Activated CD8-positive, alpha-beta T cell treated with anti-CD3 and anti-CD28 coated beads for 36 hours (primary cell): ENCODE results near the gene AKAP13. TPM values are rescaled to one million over a fixed set of nuclear protein-coding genes. Genes with fewer than 3 reads are reported as not detected.
"Not testable (repeated sequence)": the region's sequence is repeated elsewhere in the genome, so short reads cannot be mapped to it uniquely, and the experiment has no call there.

Source experiments
- ATAC-seq: fragments of 200-7000 bp; cut with Tn5 transposase; one replicate; pipeline ENCODE4 v1.10.0; 2021; ENCODE audit warnings: mild to moderate bottlenecking, moderate library complexity
- CTCF ChIA-PET: fragments of 350-600 bp; sonication (Branson Sonifier 250); formaldehyde crosslinking; loops from one replicate; lab custom pipeline; 2021; ENCODE audit warnings: antibody characterized with exemption; lab: Charles Lee
- POLR2A ChIA-PET: fragments of 350-600 bp; sonication (Branson Sonifier 250); formaldehyde crosslinking; loops from one replicate; lab custom pipeline; 2021; ENCODE audit warnings: antibody characterized with exemption; lab: Charles Lee
- DNase-seq: peaks from one replicate; pipeline ENCODE4 v3.0.0-alpha.2; 2020
- H3K27ac Mint-ChIP-seq: one replicate; pipeline ENCODE4 v1.8.0; 2021; ENCODE audit warnings: mild to moderate bottlenecking, mixed read lengths
- H3K27me3 Mint-ChIP-seq: one replicate; pipeline ENCODE4 v1.8.0; 2021; ENCODE audit warnings: mixed read lengths
- H3K36me3 Mint-ChIP-seq: one replicate; pipeline ENCODE4 v1.8.0; 2021; ENCODE audit warnings: low read depth, mixed read lengths
- H3K4me1 Mint-ChIP-seq: one replicate; pipeline ENCODE4 v1.8.0; 2021; ENCODE audit warnings: low read depth, mixed read lengths
- H3K4me3 Mint-ChIP-seq: one replicate; pipeline ENCODE4 v1.8.0; 2021; ENCODE audit warnings: mild to moderate bottlenecking, moderate library complexity, mixed read lengths
- H3K9me3 Mint-ChIP-seq: one replicate; pipeline ENCODE4 v1.8.0; 2021; ENCODE audit warnings: mixed read lengths
- intact Hi-C: fragments of 100-400 bp; cut with micrococcal nuclease; formaldehyde crosslinking; loops from one replicate; pipeline ENCODE4 v1.10.0; 2022
- total RNA-seq, 2 experiments: library from RNA; stranded (reverse); gene quantifications; one replicate each; pipeline ENCODE4 v1.2.3, GENCODE V29; 2021
- TF ChIP-seq, protein P1 (sequence below): fragments of 200-600 bp; IDR thresholded peaks from one replicate; pipeline ENCODE4 v1.8.0; 2022; ENCODE audit warnings: antibody characterized with exemption, mild to moderate bottlenecking

AKAP13 gene
- total RNA-seq, 2 experiments from 2014 or later: 79.1 to 79.5 TPM

DNA sequence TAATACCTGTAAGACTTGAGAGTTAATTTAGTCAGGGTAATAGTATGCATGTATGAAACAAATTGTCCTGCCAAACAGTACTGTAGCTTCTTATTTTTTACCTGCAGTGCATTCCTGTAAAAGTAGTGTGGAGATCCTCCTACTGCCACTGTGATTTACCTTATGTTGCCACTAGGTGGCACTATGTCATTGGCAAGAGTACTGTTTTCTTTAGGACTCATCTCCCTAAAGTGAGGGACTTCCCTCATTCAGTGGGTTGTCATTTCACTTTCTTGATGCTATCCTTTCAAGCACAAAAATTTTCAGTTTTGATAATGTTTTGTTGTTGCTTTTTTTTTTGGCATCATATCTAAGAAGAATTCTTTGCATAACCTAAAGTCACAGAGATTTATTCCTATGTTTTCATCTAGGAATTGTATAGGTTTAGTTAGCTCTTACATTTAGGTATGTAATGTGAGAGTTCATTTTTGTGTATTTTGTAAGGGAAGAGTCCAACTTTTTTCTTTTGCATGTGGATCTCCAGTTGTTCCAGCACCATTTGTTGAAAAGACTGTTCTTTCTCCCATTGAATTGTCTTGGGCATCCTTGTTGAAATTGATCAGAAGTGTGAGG is 105.7 kb downstream of the AKAP13 start:
- H3K27ac Mint-ChIP-seq: peak overlapping the region; percentile 39
- H3K36me3 Mint-ChIP-seq: no peaks in the 10 kb centered on the region
- no peak overlapping the region for H3K4me3 Mint-ChIP-seq
- DNase-seq: peak; percentile 74
- CTCF ChIA-PET: interaction anchor here (0.7 to 3.8 kb wide), 19 partner anchors 8 to 354 kb away, joined by 3 to 21 read pairs (median 3); partner anchors contain the start of gene AKAP13
- no peaks in the 10 kb centered on the region for H3K9me3 Mint-ChIP-seq
- H3K4me1 Mint-ChIP-seq: peaks cover 60% of the 10 kb centered on the region
- POLR2A ChIA-PET: interaction anchor here (1.1 kb wide), 1 partner anchor 99 kb away, joined by 5 read pairs; no protein-coding TSS in a partner anchor
- TF ChIP-seq, protein P1, sequence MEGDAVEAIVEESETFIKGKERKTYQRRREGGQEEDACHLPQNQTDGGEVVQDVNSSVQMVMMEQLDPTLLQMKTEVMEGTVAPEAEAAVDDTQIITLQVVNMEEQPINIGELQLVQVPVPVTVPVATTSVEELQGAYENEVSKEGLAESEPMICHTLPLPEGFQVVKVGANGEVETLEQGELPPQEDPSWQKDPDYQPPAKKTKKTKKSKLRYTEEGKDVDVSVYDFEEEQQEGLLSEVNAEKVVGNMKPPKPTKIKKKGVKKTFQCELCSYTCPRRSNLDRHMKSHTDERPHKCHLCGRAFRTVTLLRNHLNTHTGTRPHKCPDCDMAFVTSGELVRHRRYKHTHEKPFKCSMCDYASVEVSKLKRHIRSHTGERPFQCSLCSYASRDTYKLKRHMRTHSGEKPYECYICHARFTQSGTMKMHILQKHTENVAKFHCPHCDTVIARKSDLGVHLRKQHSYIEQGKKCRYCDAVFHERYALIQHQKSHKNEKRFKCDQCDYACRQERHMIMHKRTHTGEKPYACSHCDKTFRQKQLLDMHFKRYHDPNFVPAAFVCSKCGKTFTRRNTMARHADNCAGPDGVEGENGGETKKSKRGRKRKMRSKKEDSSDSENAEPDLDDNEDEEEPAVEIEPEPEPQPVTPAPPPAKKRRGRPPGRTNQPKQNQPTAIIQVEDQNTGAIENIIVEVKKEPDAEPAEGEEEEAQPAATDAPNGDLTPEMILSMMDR: peak; percentile 90
- no peaks in the 10 kb centered on the region for H3K27me3 Mint-ChIP-seq
- peak; percentile 94 for ATAC-seq
- intact Hi-C loops: loop anchor here (10.0 kb wide), 1 partner anchor 219 kb away; no protein-coding TSS in a partner anchor

DNA sequence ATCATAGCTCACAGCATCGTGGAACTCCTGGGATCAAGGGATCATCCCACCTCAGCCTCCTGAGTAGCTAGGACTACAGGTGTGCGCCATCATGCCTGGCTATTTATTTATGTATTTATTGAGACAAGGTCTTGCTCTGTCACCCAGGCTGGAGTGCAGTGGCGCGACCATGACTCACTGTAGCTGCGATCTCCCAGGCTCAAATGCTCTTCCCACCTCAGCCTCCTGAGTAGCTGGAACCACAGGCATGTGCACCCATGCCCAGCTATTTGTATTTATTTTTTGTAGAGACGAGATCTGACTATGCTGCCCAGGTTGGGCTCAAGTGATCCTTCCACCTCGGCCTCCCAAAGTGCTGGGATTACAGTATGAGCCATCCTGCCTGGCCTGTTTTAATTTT is 107.4 kb downstream of the AKAP13 start:
- not testable (repeated sequence) for H3K9me3 Mint-ChIP-seq, H3K27ac Mint-ChIP-seq, DNase-seq, ATAC-seq, H3K4me3 Mint-ChIP-seq, H3K27me3 Mint-ChIP-seq, H3K36me3 Mint-ChIP-seq
- POLR2A ChIA-PET: interaction anchor here (0.6 to 1.5 kb wide), 4 partner anchors 12 to 352 kb away, joined by 3 to 6 read pairs (median 4); no protein-coding TSS in a partner anchor
- CTCF ChIA-PET: interaction anchor here (1.1 to 5.5 kb wide), 4 partner anchors 12 to 192 kb away, joined by 3 to 40 read pairs (median 12); no protein-coding TSS in a partner anchor
- intact Hi-C loops: loop anchor here (10.0 kb wide), 1 partner anchor 217 kb away; no protein-coding TSS in a partner anchor
- peaks cover 47% of the 10 kb centered on the region for H3K4me1 Mint-ChIP-seq

DNA sequence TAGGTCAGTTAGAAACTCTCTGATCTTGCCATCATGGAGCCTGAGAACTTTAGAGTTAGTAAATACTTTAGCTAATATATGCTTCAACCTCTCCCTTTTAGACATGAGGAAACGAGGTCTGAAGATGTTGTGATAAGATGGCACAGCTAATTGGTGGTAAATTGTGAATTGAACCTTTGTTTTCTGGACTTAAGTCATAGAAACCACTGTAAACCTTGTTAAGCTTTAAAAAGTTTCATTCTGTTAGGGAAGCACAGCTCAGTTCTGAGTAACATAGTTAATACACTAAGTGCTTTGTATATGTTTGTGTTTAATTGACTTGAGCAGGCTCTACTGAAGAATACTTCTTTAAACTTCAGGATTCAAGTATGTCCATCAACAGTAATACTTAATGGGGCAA is 108.6 kb downstream of the AKAP13 start:
- H3K4me1 Mint-ChIP-seq: peaks cover 49% of the 10 kb centered on the region

DNA sequence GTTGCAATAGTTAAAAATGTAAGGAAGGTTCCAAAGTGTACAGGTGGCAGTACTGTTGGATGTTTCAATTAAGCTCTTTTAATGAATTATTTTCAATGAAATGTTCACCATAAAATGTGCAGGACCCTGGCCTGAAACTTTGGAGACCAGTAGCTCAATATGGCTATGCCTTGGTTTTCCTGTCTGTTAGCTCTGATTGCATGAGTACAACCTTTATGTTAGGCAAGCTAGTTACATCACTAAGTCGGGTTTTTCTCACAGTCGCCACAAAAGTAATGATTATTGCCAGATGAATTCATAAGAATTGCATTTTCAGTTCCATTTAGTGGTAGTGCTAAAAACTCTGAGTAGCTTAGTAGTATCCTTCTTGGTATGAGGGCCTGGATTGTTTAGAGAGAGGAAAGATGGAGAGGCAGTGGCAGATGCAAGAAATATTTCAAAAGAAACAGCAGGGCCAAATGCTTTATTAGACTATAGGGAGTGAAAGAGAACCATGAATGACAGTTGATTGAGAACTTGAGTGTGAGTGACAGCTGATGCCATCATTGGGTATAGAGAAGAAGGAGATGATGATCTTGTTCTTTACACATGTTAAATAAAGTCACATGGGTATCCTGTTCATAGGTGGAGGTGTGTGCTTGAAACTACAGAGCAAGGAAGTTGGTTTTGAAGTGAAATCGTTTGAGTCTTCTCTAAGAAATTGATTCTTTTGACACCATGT is 109.5 kb downstream of the AKAP13 start:
- H3K36me3 Mint-ChIP-seq: no peaks in the 10 kb centered on the region
- ChIA-PET CTCF (interaction anchor here (0.7 to 5.5 kb wide), 12 partner anchors 9 to 240 kb away, joined by 3 to 40 read pairs (median 3); no protein-coding TSS in a partner anchor), POLR2A (interaction anchor here (1.3 to 2.8 kb wide), 3 partner anchors 10 to 304 kb away, joined by 3 to 6 read pairs (median 4); no protein-coding TSS in a partner anchor)
- TF ChIP-seq, protein P1: no peak
- ATAC-seq (peak; percentile 33), DNase-seq (no peak)
- H3K27ac Mint-ChIP-seq: peak overlapping the region; percentile 2
- no peak overlapping the region for H3K4me3 Mint-ChIP-seq
- intact Hi-C loops: loop anchor here (10.0 kb wide), 1 partner anchor 215 kb away; no protein-coding TSS in a partner anchor
- H3K9me3 Mint-ChIP-seq: no peaks in the 10 kb centered on the region
- no peaks in the 10 kb centered on the region for H3K27me3 Mint-ChIP-seq
- H3K4me1 Mint-ChIP-seq: peaks cover 56% of the 10 kb centered on the region

More for the DNA sequence above, 108.6 kb downstream of the AKAP13 start:
- intact Hi-C loops: loop anchor here (10.0 kb wide), 1 partner anchor 216 kb away; no protein-coding TSS in a partner anchor
- TF ChIP-seq, protein P1: no peak
- DNase-seq (no peak), ATAC-seq (no peak)
- no peaks in the 10 kb centered on the region for H3K9me3 Mint-ChIP-seq
- POLR2A ChIA-PET: interaction anchor here (1.5 to 2.8 kb wide), 4 partner anchors 11 to 92 kb away, joined by 4 to 6 read pairs (median 5); no protein-coding TSS in a partner anchor
- H3K27me3 Mint-ChIP-seq: no peaks in the 10 kb centered on the region
- CTCF ChIA-PET: interaction anchor here (0.9 to 5.5 kb wide), 10 partner anchors 10 to 241 kb away, joined by 3 to 40 read pairs (median 3); no protein-coding TSS in a partner anchor
- H3K4me3 Mint-ChIP-seq: no peak overlapping the region
- no peak overlapping the region for H3K27ac Mint-ChIP-seq
- no peaks in the 10 kb centered on the region for H3K36me3 Mint-ChIP-seq

GRCh38 chr15:85490856-85491255 is 110.5 kb downstream of the AKAP13 start:
- ChIA-PET POLR2A (interaction anchor here (1.3 to 2.8 kb wide), 2 partner anchors 90 to 303 kb away, joined by 3 to 6 read pairs; no protein-coding TSS in a partner anchor), CTCF (interaction anchor here (0.8 to 5.5 kb wide), 7 partner anchors 14 to 195 kb away, joined by 3 to 40 read pairs (median 8); no protein-coding TSS in a partner anchor)
- intact Hi-C loops: no loop called here
- TF ChIP-seq, protein P1: no peak
- Mint-ChIP-seq H3K9me3 (no peaks in the 10 kb centered on the region), H3K4me3 (no peak overlapping the region), H3K27me3 (no peaks in the 10 kb centered on the region), H3K4me1 (peaks cover 56% of the 10 kb centered on the region), H3K27ac (no peak overlapping the region), H3K36me3 (no peaks in the 10 kb centered on the region)
- DNase-seq (no peak), ATAC-seq (no peak)
